Mesenchymal stem cell (in vitro differentiated cells and primary cell): ENCODE data around the gene PPP3R2.

ENCODE experiments used
- DNase-seq: peaks from one replicate; pipeline ENCODE4 v3.0.0-alpha.2; 2013
- H2AFZ ChIP-seq: one replicate; pipeline ENCODE4 v1.6.1; 2013; ENCODE audit warnings: low read depth, mild to moderate bottlenecking, control low read depth, inconsistent platforms, low read length, moderate library complexity
- H2AK5ac ChIP-seq: 2 replicates; pipeline ENCODE4 v1.6.1; 2013; ENCODE audit warnings: low read length, moderate library complexity, mild to moderate bottlenecking, inconsistent platforms; ENCODE audit not compliant: severe bottlenecking
- H2BK120ac ChIP-seq: one replicate; pipeline ENCODE4 v1.6.1; 2013; ENCODE audit warnings: low read depth, mild to moderate bottlenecking, inconsistent platforms, low read length, moderate library complexity
- H2BK12ac ChIP-seq, 2 experiments: one replicate each; pipeline ENCODE4 v1.6.1; 2013; ENCODE audit warnings: inconsistent platforms in 2 of 2, low read length in 2 of 2, mild to moderate bottlenecking in 2 of 2, moderate library complexity in 2 of 2, control low read depth in 1 of 2
- H2BK15ac ChIP-seq: one replicate; pipeline ENCODE4 v1.6.1; 2013; ENCODE audit warnings: mild to moderate bottlenecking, low read depth, inconsistent platforms; ENCODE audit not compliant: poor library complexity, severe bottlenecking
- H2BK5ac ChIP-seq: 2 replicates; pipeline ENCODE4 v1.6.1; 2013; ENCODE audit warnings: low read depth, mild to moderate bottlenecking, low read length, control low read depth, inconsistent platforms; ENCODE audit not compliant: poor library complexity, severe bottlenecking
- H3K14ac ChIP-seq, 2 experiments: one replicate each; pipeline ENCODE4 v1.6.1; 2013; ENCODE audit warnings: inconsistent platforms in 2 of 2, low read length in 2 of 2, control low read depth in 1 of 2, mild to moderate bottlenecking in 1 of 2, moderate library complexity in 1 of 2
- H3K18ac ChIP-seq, 2 experiments: one replicate each; pipeline ENCODE4 v1.6.1; 2013; ENCODE audit warnings: inconsistent platforms in 2 of 2, low read length in 2 of 2, control low read depth in 1 of 2, low read depth in 1 of 2, mild to moderate bottlenecking in 1 of 2
- H3K23ac ChIP-seq, 2 experiments: one replicate each; pipeline ENCODE4 v1.6.1; 2013; ENCODE audit warnings: inconsistent platforms in 2 of 2, low read length in 2 of 2, mild to moderate bottlenecking in 2 of 2, moderate library complexity in 2 of 2, control low read depth in 1 of 2
- H3K27ac ChIP-seq: 2 replicates; pipeline ENCODE4 v1.5.1; 2013; ENCODE audit warnings: mild to moderate bottlenecking, moderate library complexity, low read length, control low read depth, inconsistent platforms; ENCODE audit not compliant: poor library complexity, severe bottlenecking
- H3K27me3 ChIP-seq, 2 experiments: 2 replicates each; pipeline versions ENCODE4 v1.6.1 to v1.7.0; 2013; ENCODE audit warnings: low read length in 2 of 2, mild to moderate bottlenecking in 2 of 2, moderate library complexity in 2 of 2, control low read depth in 1 of 2, inconsistent platforms in 1 of 2; ENCODE audit not compliant: control insufficient read depth in 1 of 2, insufficient read depth in 1 of 2
- H3K36me3 ChIP-seq, 2 experiments: 2 replicates each; pipeline versions ENCODE4 v1.6.1 to v1.7.0; 2013; ENCODE audit warnings: low read length in 2 of 2, control low read depth in 1 of 2, inconsistent platforms in 1 of 2, low read depth in 1 of 2, mild to moderate bottlenecking in 1 of 2; ENCODE audit not compliant: insufficient read depth in 2 of 2, control insufficient read depth in 1 of 2
- H3K4ac ChIP-seq, 2 experiments: one replicate each; pipeline ENCODE4 v1.6.1; 2013; ENCODE audit warnings: inconsistent platforms in 2 of 2, low read length in 2 of 2, mild to moderate bottlenecking in 2 of 2, moderate library complexity in 2 of 2, control low read depth in 1 of 2, low read depth in 1 of 2
- H3K4me1 ChIP-seq: 2 replicates; pipeline ENCODE4 v1.6.1; 2013; ENCODE audit warnings: low read depth, low read length, control low read depth; ENCODE audit not compliant: control insufficient read depth, insufficient read depth
- H3K4me2 ChIP-seq: 2 replicates; pipeline ENCODE4 v1.6.1; 2013; ENCODE audit warnings: low read length, mild to moderate bottlenecking, inconsistent platforms; ENCODE audit not compliant: poor library complexity, severe bottlenecking
- H3K4me3 ChIP-seq, 2 experiments: 2 replicates each; pipeline versions ENCODE4 v1.5.1 to v1.7.0; 2013; ENCODE audit warnings: low read length in 2 of 2, mild to moderate bottlenecking in 2 of 2, control low read depth in 1 of 2, low read depth in 1 of 2; ENCODE audit not compliant: insufficient read depth in 1 of 2
- H3K79me1 ChIP-seq: replicated peaks from 2 replicates; pipeline ENCODE4 v1.6.1; 2013; ENCODE audit warnings: mild to moderate bottlenecking, control low read depth, low read length, inconsistent platforms; ENCODE audit not compliant: poor library complexity, severe bottlenecking
- H3K9ac ChIP-seq: 2 replicates; pipeline ENCODE4 v1.7.0; 2013; ENCODE audit warnings: mild to moderate bottlenecking, low read length, moderate library complexity
- H3K9me3 ChIP-seq: 2 replicates; pipeline ENCODE4 v1.7.0; 2013; ENCODE audit warnings: mild to moderate bottlenecking, low read length; ENCODE audit not compliant: control insufficient read depth
- H4K8ac ChIP-seq: one replicate; pipeline ENCODE4 v1.6.1; 2013; ENCODE audit warnings: inconsistent platforms, mild to moderate bottlenecking, low read length, moderate library complexity
- H4K91ac ChIP-seq: one replicate; pipeline ENCODE4 v1.6.1; 2013; ENCODE audit warnings: mild to moderate bottlenecking, low read length, inconsistent platforms
- WGBS: methylation state at CpG from one replicate; pipeline ENCODE4 v1.1.7; 2013; ENCODE audit warnings: mixed read lengths; 5-methylcytosine and 5-hydroxymethylcytosine counted together

Gene PPP3R2

GRCh38 chr9:101635473-101635872, 40.7 kb upstream of the PPP3R2 start:
- Histone ChIP-seq H2AK5ac (no peak overlapping the region), H3K4ac (no peak overlapping the region), H2BK5ac (no peak overlapping the region), H2AFZ (no peak overlapping the region), H3K4me2 (no peak overlapping the region), H3K27me3 (no peaks in the 10 kb centered on the region), H3K9me3 (no peaks in the 10 kb centered on the region), H3K27ac (no peak overlapping the region), H3K14ac (no peak overlapping the region), H3K79me1 (no peaks in the 10 kb centered on the region), H2BK12ac (no peak overlapping the region), H3K9ac (no peak overlapping the region), H3K36me3 (no peaks in the 10 kb centered on the region), H3K23ac (no peak overlapping the region), H2BK15ac (no peak overlapping the region), H3K4me3 (no peak overlapping the region), H3K4me1 (no peaks in the 10 kb centered on the region), H4K91ac (no peak overlapping the region), H3K18ac (no peak overlapping the region), H2BK120ac (no peak overlapping the region), H4K8ac (no peak overlapping the region)
- no CpG with 5 or more reads among the region's 1 CpG for WGBS
- DNase-seq = no peak

- H3K4ac ChIP-seq = no peak overlapping the region
- H3K9me3 ChIP-seq = no peaks in the 10 kb centered on the region
- no peak overlapping the region for H3K18ac ChIP-seq
- H4K91ac ChIP-seq = no peak overlapping the region
- no peak overlapping the region for H2BK12ac ChIP-seq
- no peaks in the 10 kb centered on the region for H3K36me3 ChIP-seq
- H2BK5ac ChIP-seq = no peak overlapping the region
- no peak for DNase-seq
- H3K4me2 ChIP-seq = no peak overlapping the region
- no peaks in the 10 kb centered on the region for H3K27me3 ChIP-seq
- no peak overlapping the region for H2BK120ac ChIP-seq
- H3K9ac ChIP-seq = no peak overlapping the region
- no peak overlapping the region for H3K23ac ChIP-seq
- no peak overlapping the region for H2BK15ac ChIP-seq
- no peak overlapping the region for H3K14ac ChIP-seq
- no peaks in the 10 kb centered on the region for H3K4me1 ChIP-seq
- WGBS = 54% methylated on average over 3 of the region's 4 CpGs
- no peak overlapping the region for H4K8ac ChIP-seq
- no peak overlapping the region for H2AK5ac ChIP-seq
- H2AFZ ChIP-seq = no peak overlapping the region
- H3K4me3 ChIP-seq = no peak overlapping the region
- no peaks in the 10 kb centered on the region for H3K79me1 ChIP-seq
- H3K27ac ChIP-seq = no peak overlapping the region
Measured at GRCh38 chr9:101634741-101635409, 40.1 kb upstream of the PPP3R2 start.

GRCh38 chr9:101632611-101633010, 37.8 kb upstream of the PPP3R2 start:
- Histone ChIP-seq H4K91ac (no peak overlapping the region), H3K18ac (no peak overlapping the region), H3K27me3 (no peaks in the 10 kb centered on the region), H3K9me3 (no peaks in the 10 kb centered on the region), H2BK12ac (no peak overlapping the region), H3K14ac (no peak overlapping the region), H2AK5ac (no peak overlapping the region), H4K8ac (no peak overlapping the region), H2BK15ac (no peak overlapping the region), H3K79me1 (no peaks in the 10 kb centered on the region), H3K36me3 (no peaks in the 10 kb centered on the region), H3K4me3 (no peak overlapping the region), H3K9ac (no peak overlapping the region), H2BK5ac (no peak overlapping the region), H3K23ac (no peak overlapping the region), H3K4ac (no peak overlapping the region), H2BK120ac (no peak overlapping the region), H2AFZ (no peak overlapping the region), H3K27ac (no peak overlapping the region), H3K4me1 (no peaks in the 10 kb centered on the region), H3K4me2 (no peak overlapping the region)
- no CpG with 5 or more reads among the region's 1 CpG for WGBS
- DNase-seq = no peak

GRCh38 chr9:101631892-101632291, 37.1 kb upstream of the PPP3R2 start:
- no peak overlapping the region for H3K18ac ChIP-seq
- no peaks in the 10 kb centered on the region for H3K9me3 ChIP-seq
- no peaks in the 10 kb centered on the region for H3K79me1 ChIP-seq
- H3K4me2 ChIP-seq = no peak overlapping the region
- H3K36me3 ChIP-seq = no peaks in the 10 kb centered on the region
- no peak overlapping the region for H3K4me3 ChIP-seq
- no peak overlapping the region for H3K27ac ChIP-seq
- DNase-seq = no peak
- no peak overlapping the region for H3K4ac ChIP-seq
- H3K23ac ChIP-seq = no peak overlapping the region
- H2AK5ac ChIP-seq = no peak overlapping the region
- H2BK12ac ChIP-seq = no peak overlapping the region
- H3K27me3 ChIP-seq = no peaks in the 10 kb centered on the region
- H2BK15ac ChIP-seq = no peak overlapping the region
- no peak overlapping the region for H2BK5ac ChIP-seq
- 32% methylated on average over 2 of the region's 2 CpGs for WGBS
- H3K9ac ChIP-seq = no peak overlapping the region
- H3K4me1 ChIP-seq = no peaks in the 10 kb centered on the region
- H2AFZ ChIP-seq = no peak overlapping the region
- H4K91ac ChIP-seq = no peak overlapping the region
- H4K8ac ChIP-seq = no peak overlapping the region
- no peak overlapping the region for H2BK120ac ChIP-seq
- no peak overlapping the region for H3K14ac ChIP-seq
